Uterus (tissue), 4 donors: ENCODE results near the gene GAA. TPM values are rescaled to one million over a fixed set of nuclear protein-coding genes. Genes with fewer than 3 reads are reported as not detected.

ENCODE experiments used
- DNase-seq, 2 donors: peaks; one replicate each; pipeline ENCODE4 v3.0.0-alpha.2; 2019 to 2020
- H3K27ac ChIP-seq, 2 donors: fragments of 200-600 bp; sonication (generic); 1 replicate in 1 of 2; 2 replicates in 1 of 2; pipeline ENCODE4 v1.5.1; 2016 to 2018
- H3K27me3 ChIP-seq, 2 donors: fragments of 200-600 bp; sonication (generic); one replicate each; pipeline ENCODE4 v1.5.1; 2018 to 2019; ENCODE audit warnings: control low read depth in 1 of 2
- H3K36me3 ChIP-seq, 2 donors: fragments of 200-600 bp; sonication (generic); one replicate each; pipeline ENCODE4 v1.5.1; 2019; ENCODE audit warnings: control low read depth in 1 of 2
- H3K4me1 ChIP-seq, 2 donors: fragments of 200-600 bp; sonication (generic); one replicate each; pipeline ENCODE4 v1.5.1; 2018 to 2019; ENCODE audit warnings: control low read depth in 1 of 2
- H3K4me3 ChIP-seq, 2 donors: fragments of 200-600 bp; sonication (generic); 1 replicate in 1 of 2; 2 replicates in 1 of 2; pipeline ENCODE4 v1.5.1; 2018 to 2019; ENCODE audit warnings: mild to moderate bottlenecking in 1 of 2
- H3K9me3 ChIP-seq, 2 donors: fragments of 200-600 bp; sonication (generic); one replicate each; pipeline ENCODE4 v1.5.1; 2019; ENCODE audit warnings: control low read depth in 1 of 2
- POLR2A ChIP-seq, 2 donors: fragments of 450-650 bp; IDR thresholded peaks; one replicate each; pipeline ENCODE4 v1.6.1; 2016; ENCODE audit warnings: antibody characterized with exemption in 2 of 2, mild to moderate bottlenecking in 1 of 2, moderate library complexity in 1 of 2
- intact Hi-C: fragments of 100-400 bp; cut with DNase I; formaldehyde crosslinking; loops from one replicate; pipeline ENCODE4 v1.15.1; 2023; ENCODE audit warnings: low total_unique reads
- total RNA-seq, 4 donors: library from RNA; depleted of rRNA in 3 of 4; stranded (reverse); fragments of >200 nt in 3 of 4; gene quantifications; one replicate each; pipeline versions ENCODE4 v1.1.0 to v1.2.4, GENCODE V29; 2014 to 2023
- TF ChIP-seq, protein P1 (sequence below), 4 experiments: fragments of 200-600 bp in 2 of 4; fragments of 450-650 bp in 2 of 4; sonication (generic) in 2 of 4; IDR thresholded peaks; one replicate each; pipeline ENCODE4 v1.5.1; 2016 to 2019; ENCODE audit warnings: antibody characterized with exemption in 4 of 4, mild to moderate bottlenecking in 2 of 4, moderate library complexity in 1 of 4
- donor health status: DM: yes; HTN: yes; CAD: no.

Gene GAA
- total RNA-seq, 4 donors from 2014 or later: 23.1 to 48.3 (median 35.6) TPM

DNA sequence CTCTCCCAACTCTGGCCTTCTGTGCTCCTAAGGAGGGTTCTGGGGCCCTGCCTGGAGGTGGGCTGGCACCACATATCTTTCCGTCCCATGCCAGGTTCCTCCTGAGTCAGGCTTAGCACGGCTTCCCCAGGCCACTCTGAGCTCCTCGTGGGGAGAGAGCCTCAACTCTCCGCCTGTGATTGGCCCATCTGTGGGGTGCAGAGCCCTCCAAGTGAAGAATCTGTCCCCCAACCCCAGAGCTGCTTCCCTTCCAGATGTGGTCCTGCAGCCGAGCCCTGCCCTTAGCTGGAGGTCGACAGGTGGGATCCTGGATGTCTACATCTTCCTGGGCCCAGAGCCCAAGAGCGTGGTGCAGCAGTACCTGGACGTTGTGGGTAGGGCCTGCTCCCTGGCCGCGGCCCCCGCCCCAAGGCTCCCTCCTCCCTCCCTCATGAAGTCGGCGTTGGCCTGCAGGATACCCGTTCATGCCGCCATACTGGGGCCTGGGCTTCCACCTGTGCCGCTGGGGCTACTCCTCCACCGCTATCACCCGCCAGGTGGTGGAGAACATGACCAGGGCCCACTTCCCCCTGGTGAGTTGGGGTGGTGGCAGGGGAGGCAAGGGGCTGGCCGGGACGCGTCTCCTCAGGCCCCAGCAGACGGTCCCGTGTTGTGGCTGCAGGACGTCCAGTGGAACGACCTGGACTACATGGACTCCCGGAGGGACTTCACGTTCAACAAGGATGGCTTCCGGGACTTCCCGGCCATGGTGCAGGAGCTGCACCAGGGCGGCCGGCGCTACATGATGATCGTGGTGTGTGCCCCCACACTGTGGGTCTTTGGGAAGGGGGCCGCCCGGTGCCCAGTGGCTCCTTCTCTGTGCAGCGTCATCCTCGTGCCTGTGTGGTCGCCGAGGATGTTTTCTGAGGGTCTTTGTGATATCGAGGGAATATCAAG, 6.9 kb downstream of the GAA start:
- Histone ChIP-seq H3K4me1 (no peaks in the 10 kb centered on the region), H3K4me3 (no peak overlapping the region), H3K27ac (no peak overlapping the region), H3K36me3 (no peaks in the 10 kb centered on the region), H3K9me3 (no peaks in the 10 kb centered on the region), H3K27me3 (no peaks in the 10 kb centered on the region)
- no peak for DNase-seq
- intact Hi-C loops: no loop called here
- TF ChIP-seq POLR2A (IDR thresholded peaks at IDR 0.05): no peak
- TF ChIP-seq, protein P1, sequence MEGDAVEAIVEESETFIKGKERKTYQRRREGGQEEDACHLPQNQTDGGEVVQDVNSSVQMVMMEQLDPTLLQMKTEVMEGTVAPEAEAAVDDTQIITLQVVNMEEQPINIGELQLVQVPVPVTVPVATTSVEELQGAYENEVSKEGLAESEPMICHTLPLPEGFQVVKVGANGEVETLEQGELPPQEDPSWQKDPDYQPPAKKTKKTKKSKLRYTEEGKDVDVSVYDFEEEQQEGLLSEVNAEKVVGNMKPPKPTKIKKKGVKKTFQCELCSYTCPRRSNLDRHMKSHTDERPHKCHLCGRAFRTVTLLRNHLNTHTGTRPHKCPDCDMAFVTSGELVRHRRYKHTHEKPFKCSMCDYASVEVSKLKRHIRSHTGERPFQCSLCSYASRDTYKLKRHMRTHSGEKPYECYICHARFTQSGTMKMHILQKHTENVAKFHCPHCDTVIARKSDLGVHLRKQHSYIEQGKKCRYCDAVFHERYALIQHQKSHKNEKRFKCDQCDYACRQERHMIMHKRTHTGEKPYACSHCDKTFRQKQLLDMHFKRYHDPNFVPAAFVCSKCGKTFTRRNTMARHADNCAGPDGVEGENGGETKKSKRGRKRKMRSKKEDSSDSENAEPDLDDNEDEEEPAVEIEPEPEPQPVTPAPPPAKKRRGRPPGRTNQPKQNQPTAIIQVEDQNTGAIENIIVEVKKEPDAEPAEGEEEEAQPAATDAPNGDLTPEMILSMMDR (IDR thresholded peaks at IDR 0.05): no peak

DNA sequence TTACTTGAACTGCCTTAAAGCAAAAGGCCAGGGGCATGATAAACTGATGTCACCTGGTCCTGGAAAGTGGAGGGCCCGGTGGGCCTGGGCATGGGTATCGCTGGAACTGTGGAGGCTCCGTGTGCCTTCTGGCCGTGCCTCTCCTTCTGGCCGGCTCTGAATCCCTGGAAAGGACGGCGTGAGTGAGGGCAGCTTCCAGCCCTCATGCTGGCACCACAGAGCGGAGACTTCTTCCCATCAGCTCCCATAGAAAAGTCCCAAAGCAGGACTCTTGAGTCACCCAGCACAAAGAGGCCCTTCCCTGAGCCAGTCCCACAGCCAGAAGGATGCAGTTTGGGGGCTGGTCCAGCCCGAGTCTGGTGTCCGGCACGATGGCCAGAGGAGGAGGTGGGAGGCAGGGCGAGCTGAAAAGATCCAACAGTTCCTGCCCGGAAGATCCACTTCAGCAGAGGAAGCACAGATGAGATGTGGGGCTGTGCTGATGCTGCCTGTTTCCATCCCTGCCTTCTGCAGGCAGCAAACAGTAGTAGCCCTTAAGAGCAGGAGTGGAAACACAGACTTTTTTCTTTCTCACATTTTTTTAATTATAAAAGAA, 7.8 kb downstream of the GAA start:
- DNase-seq: no peak
- H3K36me3 ChIP-seq: no peaks in the 10 kb centered on the region
- no peak overlapping the region for H3K4me3 ChIP-seq
- H3K4me1 ChIP-seq: no peaks in the 10 kb centered on the region
- TF ChIP-seq, protein P1 (IDR thresholded peaks at IDR 0.05): no peak
- no peak for TF ChIP-seq POLR2A (IDR thresholded peaks at IDR 0.05)
- H3K27me3 ChIP-seq: no peaks in the 10 kb centered on the region
- intact Hi-C loops: no loop called here
- no peaks in the 10 kb centered on the region for H3K9me3 ChIP-seq
- no peak overlapping the region for H3K27ac ChIP-seq

DNA sequence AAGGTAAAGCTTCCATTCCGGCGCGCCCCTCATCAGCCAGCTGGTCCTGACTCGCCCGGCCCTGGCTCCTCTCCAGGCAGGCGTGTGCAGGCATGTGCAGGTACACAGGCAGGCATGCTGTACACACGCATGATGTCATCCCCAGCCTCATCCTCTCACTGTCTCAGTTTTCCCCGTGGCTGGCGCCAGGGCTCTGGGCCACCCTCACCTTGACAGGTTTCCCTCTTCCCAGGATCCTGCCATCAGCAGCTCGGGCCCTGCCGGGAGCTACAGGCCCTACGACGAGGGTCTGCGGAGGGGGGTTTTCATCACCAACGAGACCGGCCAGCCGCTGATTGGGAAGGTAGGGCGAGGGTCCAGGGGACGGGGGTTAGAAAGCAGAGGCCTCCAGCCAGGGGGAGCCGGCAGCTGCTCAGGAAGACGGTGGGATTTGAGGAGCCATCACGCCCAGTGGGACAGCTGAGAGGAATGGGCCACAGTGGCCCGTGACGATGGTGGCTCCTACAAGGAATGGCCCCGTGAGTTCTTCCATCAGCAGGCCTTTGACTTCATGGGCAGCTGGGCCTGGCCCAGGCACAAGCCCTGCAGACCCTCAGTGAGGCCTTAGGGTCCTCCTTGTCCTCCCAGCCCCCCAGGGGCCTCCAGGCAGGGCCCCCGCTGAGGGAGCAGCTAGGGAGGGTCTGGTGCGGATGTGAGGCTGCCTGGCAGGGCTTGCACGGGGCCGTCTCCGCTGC, 8.5 kb downstream of the GAA start:
- Histone ChIP-seq H3K4me1 (no peaks in the 10 kb centered on the region), H3K4me3 (no peak overlapping the region), H3K27ac (no peak overlapping the region), H3K9me3 (no peaks in the 10 kb centered on the region), H3K36me3 (no peaks in the 10 kb centered on the region), H3K27me3 (no peaks in the 10 kb centered on the region)
- intact Hi-C loops: no loop called here
- DNase-seq: peak in 1 of 2 donors; percentile 11
- no peak for TF ChIP-seq POLR2A (IDR thresholded peaks at IDR 0.05)

DNA sequence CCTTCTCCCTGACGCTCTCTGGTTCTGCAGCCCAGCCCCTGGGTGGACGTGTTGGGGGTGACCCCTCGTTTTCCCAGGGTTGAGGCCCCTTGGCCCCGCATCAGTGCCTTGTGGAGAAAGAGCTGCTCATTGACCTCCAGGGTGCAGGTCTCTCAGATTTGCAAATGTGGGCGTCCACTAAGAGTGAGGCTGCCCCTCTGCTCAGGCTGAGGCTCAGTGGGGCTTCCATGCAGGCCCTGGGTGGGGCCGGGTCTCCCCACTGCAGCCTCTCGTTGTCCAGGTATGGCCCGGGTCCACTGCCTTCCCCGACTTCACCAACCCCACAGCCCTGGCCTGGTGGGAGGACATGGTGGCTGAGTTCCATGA, 9.0 kb downstream of the GAA start:
- Histone ChIP-seq H3K27me3 (no peaks in the 10 kb centered on the region), H3K4me3 (no peak overlapping the region), H3K4me1 (no peaks in the 10 kb centered on the region), H3K36me3 (no peaks in the 10 kb centered on the region), H3K9me3 (no peaks in the 10 kb centered on the region), H3K27ac (no peak overlapping the region)
- DNase-seq: no peak
- intact Hi-C loops: no loop called here
- no peak for TF ChIP-seq POLR2A (IDR thresholded peaks at IDR 0.05)
- TF ChIP-seq, protein P1 (IDR thresholded peaks at IDR 0.05): no peak

DNA sequence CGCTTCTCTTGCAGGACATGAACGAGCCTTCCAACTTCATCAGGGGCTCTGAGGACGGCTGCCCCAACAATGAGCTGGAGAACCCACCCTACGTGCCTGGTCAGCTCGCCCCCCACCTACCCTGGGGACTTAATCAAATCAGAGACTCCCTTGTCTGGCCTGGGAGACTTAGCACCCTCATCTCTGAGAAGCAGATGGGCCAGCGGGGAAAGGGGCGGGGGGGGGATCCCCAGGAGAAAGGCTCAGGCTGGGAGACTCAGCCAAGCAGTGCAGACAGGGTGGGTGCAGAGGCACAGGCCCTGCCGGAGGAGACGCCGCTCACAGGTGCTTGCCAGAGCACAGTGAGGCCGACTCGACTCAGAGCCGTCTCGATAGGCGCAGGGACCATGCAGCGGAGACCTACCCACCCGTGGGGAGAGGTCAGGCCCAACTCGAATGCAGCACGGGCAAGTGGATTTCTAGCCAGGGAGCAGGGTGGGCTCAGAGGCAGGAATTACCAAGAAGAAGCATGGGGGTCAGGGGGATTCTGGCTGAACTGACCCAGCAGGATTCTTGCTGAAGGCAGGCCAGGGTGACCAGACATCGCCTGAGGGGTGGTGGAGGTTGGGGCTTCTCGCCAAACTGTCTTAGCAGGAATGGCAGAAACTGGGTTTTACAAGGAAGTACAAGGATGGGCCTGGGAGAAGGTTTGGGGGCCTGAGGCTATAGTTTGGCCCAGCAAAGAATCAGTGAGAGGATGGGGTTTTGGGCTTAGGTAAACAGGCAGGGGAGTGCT, 9.7 kb downstream of the GAA start:
- DNase-seq: peak in 1 of 2 donors; percentile 10
- no peaks in the 10 kb centered on the region for H3K36me3 ChIP-seq
- no peak overlapping the region for H3K4me3 ChIP-seq
- no peaks in the 10 kb centered on the region for H3K27me3 ChIP-seq
- H3K9me3 ChIP-seq: no peaks in the 10 kb centered on the region
- intact Hi-C loops: no loop called here
- no peaks in the 10 kb centered on the region for H3K4me1 ChIP-seq
- H3K27ac ChIP-seq: no peak overlapping the region
- TF ChIP-seq POLR2A (IDR thresholded peaks at IDR 0.05): no peak
- TF ChIP-seq, protein P1 (IDR thresholded peaks at IDR 0.05): no peak
